NCI-H2196 (cell line): ENCODE measurements around the gene MTRF1.
A peak's percentile ranks its signal among the peaks of the same experiment; 100 is the strongest.

ENCODE experiments used
- DNase-seq: peaks from one replicate; lab custom pipeline; 2025; ENCODE audit not compliant: unreplicated experiment; lab: John Stamatoyannopoulos, UW

MTRF1 gene, protein sequence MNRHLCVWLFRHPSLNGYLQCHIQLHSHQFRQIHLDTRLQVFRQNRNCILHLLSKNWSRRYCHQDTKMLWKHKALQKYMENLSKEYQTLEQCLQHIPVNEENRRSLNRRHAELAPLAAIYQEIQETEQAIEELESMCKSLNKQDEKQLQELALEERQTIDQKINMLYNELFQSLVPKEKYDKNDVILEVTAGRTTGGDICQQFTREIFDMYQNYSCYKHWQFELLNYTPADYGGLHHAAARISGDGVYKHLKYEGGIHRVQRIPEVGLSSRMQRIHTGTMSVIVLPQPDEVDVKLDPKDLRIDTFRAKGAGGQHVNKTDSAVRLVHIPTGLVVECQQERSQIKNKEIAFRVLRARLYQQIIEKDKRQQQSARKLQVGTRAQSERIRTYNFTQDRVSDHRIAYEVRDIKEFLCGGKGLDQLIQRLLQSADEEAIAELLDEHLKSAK

DNA sequence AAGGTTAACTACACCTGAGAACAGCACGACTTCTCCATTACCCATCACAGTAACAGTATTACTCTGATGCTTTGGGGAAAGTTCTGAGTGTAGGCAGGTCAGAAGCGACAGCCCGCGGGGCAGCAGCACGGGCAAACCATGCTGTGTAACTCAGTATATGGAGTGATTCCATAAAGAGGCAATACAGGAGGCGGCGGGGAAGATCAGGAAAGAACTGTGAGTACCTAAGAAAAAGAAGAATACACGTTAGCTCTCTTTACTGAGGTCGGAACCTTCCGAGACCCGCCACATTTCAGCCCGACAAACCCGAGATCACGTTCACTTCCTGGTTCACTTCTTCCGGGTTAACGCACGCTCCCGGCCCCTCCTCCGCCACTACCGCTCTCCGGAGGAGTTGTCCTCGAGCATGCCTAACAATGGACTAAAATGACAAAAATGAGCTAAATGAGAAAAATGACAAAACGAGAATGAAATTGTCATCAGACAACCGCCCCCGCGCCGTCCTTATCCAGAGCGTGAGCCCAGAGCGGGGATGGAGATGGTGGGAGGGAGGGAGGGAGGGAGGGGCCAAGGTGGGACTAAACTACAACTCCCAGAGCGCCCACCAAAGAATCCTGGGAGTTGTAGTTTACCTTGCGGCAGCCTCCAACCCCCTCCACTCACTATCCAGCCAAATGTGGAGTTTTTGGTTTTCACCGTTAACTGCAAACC, at the start of gene MTRF1:
MTRF1 (minus strand) TSS at position 316 of the 711 bp plus-strand sequence. CDS start 2,669 bp downstream, outside the sequence.
- DNase-seq, result peak; percentile 58

DNA sequence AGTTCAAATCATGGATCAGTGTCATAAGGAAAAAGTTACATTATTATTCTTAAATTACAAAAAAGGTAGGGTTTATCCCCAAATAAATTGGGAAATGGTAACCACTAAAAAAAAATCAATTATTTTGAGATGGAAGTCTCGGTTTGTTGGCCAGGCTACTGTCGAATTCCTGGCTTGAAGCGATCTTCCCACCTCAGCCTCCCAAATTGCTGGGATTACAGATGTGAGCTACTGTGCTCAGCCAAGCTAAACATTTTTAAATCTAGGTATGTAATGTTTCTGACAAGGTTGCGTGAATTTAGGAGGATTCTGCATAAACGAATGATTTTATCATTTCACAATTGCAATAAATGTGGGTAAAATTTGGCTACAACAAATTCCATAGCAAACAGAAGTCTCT, 49.7 kb upstream of the MTRF1 start:
- DNase-seq, result no peak

DNA sequence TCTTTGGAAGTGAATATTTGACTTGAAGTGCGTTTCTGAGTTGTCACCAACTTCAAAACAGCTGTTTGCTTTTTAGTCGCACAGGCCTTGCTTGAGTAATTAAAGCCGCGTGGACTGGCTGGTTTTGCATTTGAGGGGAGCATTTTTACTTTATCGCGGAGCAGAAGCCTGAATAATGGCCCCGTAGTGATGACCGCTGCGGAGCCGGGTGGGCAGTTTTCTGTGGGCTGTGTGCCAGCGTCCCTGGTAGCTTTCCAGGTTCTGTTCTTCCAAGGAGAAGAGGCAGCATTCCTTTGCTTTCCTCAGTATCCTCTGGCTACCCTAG, 48.8 kb upstream of the MTRF1 start:
- DNase-seq, result no peak

DNA sequence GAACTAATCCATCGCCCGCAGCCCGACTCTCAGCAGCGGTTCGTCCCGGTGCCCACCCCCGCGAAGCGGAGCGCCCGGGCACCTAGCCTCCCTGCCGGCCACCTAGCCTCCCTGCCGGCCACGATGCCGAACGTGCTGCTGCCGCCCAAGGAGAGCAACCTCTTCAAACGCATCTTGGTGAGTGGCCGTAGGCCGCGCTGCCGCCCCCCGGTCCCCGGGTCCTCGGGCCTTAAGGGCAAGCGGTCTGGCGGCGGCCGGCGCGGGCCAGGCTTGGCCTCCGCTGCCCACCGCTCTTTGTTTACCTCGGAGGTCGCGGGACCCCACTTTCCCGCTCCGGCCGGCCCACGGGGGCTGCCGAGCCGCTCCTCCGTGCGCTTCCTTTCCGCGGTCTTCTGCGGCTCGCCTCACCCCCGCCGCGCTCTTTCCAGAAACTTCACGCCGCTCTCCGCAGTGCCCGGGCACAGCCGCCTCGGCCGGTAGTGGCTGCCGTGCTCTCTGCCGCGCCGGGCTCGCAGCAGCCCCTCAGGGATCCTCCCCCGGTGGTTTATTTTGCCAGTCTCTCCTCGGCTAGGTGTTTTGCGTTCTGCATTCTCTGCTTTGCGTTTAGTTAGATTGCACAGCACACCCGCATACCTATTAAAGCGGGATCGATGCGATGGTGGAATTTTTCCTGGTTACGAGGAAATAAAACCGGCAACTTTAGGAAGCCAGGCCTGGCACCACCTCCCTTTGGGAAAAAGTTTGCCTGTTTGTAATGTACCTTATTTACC, 48.2 kb upstream of the MTRF1 start:
- no peak for DNase-seq

DNA sequence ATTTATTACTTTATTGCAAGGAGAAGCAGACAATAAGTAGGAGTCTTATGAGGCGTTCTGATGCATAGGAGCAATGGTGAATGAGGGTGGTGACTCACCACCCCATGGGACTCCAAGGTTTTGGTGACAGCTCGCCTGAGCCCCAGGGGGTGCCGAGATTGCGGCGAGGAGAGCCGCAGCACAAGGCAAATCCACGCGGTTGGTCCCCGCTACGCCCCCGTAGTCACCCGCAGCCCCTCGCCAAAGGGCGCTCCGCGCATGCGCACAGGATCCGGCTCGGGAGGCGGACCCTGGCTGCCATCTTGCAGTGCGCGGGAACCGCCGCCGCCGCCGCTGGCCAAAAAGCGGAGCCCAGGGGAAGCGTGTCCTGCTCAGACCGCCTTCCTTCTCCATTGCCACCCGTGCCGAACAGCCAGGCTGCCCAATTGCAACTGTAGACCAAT, 47.6 kb upstream of the MTRF1 start, which contains the start of gene NAA16:
NAA16 (plus strand) TSS at position 305 of the 443 bp plus-strand sequence. CDS start 262 bp downstream, outside the sequence.
- peak; percentile 73 for DNase-seq

DNA sequence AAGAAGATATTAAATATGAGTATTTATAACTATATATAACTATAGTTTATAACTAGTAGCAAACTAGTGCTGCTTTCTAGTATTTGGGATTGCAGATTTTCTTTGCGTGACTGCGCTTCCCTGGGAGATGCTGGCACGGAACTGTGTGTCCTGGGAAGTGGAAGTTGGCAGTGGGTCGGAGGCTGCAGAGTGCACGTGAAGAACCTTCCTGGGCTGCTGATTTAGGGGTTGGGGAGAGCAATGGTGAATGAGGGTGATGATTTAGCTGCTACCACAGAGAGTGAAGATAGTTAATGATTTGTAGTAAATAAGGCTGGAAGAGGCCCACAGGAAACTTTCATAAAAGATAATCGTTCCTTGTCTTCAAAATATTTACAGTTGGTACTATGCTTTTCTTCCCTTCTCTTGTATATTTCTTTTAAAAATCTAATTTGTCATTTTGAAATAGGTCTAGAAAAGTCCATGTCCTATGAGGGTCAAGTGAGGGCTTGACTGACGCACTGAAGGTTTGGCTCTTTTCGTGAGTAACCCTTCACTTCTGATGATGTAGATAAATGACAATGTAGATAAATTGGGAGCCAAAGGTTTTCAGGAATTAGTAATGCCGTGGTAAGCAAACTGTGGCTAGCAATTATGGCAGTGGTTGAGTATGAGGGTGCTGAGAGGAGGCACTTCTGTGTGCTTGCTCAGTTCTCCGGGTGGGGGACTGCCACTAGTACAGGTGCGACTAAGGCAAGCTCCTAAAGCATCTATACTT, 44.7 kb upstream of the MTRF1 start:
- DNase-seq, result no peak

DNA sequence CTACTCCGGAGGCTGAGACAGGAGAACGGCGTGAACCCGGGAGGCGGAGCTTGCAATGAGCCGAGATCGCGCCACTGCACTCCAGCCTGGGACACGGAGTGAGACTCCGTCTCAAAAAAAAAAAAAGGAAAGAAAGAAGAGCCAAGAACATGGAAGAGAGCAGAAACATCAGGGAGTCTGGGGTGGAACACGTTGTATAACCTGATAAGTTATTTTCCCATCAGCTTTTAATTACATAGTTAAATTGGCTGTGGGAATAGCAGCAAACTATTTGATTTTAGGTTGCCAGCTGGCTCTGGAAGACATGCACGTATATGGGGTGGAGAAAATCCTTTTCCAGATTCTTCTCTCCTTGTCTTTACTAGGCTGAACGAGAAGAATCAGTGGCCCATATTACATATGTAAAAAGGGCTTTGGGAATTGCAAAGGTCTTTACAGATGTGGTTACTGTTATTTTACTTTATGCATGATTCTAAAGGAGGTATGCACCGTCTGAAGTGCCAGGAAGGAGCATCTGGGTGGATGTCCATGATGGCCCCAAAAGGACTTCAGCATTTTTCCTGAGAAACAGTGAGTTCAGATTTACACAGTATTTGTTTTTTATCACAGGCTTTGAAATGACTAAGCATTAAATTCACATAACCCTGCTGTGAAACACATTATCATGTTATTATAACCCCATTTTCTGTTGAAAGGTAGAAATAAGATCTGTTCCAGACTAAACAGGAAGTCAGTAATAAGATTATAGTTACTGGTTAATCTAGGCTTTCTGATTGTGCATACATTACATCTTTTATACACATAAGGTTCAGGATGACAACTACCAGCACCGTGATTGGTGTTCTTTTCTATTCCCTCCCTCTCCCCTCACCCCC, 43.1 kb upstream of the MTRF1 start:
- DNase-seq, result no peak

DNA sequence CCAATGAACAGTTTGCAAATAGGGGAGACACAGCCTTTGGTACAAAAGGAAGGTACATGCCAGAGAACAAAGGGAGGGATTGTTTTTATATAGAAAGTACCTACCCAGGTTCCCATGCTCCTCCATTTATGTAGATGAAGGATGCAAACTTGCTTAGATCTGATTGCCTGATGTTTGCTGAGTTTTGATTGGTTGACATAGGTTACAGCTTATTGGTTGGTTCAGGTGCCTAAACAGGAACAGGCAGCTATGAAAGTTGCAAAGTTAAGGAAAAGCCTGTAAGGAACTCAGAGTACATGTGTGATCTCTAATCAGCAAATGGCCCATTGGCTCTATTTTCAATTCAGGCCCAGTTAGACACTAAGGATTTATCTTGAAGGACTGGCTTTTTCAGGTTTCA, 41.2 kb upstream of the MTRF1 start:
- no peak for DNase-seq

DNA sequence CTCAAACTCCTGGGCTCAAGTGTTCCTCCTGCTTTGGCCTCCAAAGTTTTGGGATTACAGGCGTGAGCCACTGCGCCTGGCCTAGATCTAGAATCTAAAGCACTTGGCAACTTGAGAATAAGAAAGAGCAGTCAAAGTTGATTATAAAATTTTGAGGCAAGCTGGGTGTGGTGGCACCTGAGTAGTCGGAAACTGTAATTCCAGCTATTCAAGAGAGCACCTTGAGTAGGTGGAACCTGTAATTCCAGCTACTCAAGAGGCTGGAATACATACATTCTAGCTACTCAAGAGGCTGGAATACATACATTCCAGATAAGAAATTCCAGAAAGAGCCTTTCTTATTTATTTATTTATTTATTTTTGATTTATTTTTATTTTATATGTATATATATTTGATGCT, 39.4 kb upstream of the MTRF1 start:
- DNase-seq, result no peak

DNA sequence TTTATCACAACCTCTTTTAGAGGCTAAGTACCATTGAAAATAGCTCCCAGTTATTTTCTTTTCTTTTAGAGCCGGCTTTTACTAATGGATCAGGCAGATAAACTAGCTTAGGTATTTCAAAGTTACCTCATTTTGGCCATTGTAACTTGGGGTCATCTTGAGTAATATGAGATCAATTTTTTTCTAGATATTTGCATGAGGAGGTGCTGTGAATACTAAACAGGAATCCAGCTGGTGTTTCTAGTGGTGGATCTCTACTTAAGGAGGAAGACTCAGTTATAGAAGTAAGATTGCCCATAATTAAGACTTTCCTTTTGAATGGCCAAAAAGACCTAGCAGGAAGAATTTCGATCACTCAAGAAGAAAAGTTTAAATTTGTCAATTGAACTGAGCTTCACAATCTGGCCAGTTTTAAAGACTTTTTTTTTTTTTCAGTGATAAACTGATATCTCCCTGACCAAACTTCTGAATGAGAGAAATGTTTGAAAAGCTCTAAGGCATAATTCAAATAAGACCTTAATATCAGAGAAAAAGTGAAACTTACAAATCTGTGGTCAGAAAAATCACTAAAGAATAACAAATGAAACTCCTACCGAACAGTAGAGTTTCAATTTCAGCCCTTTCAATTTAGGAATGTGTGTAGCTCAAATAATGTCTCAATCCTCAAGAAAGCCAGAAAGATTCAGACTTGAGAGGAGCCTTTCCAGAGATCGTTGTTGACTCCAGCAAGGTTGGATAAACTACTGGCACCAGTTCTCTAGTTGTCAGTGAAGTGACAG, 36.1 kb upstream of the MTRF1 start:
- no peak for DNase-seq

DNA sequence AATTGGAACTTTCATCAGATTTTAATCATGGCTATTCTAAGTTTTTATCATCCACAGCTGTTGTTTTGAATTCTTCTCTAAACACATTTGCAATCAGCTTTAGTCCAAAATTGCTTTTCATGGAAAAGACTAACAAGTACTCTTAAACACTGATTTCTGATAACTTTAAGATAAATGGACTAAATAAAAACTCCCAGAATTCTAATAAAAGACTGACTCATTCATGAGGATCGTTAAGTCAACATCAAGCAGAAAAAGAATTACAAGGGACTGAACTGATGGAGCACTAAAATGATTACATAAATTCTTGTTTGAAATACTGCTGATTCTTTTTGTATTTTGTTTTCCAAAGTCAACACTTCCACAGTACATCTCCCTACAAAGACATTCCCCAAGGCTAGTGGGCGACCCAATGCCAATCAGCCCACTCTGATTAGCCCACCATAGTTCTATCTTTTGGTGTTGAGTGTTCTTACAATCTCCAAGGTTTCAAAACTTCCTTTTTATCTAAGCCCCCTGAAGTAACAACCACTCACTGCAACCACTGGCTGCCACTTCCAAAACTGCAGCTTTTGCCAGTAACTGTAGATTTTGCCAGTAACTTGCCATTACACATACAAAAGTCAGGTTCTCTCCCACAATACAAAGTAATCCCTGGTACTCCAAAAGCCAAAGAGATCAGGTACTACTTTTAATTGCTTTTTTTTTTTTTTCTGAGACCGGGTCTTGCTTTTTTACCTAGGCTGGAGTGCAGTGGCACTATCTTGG, 33.7 kb upstream of the MTRF1 start:
- no peak for DNase-seq

DNA sequence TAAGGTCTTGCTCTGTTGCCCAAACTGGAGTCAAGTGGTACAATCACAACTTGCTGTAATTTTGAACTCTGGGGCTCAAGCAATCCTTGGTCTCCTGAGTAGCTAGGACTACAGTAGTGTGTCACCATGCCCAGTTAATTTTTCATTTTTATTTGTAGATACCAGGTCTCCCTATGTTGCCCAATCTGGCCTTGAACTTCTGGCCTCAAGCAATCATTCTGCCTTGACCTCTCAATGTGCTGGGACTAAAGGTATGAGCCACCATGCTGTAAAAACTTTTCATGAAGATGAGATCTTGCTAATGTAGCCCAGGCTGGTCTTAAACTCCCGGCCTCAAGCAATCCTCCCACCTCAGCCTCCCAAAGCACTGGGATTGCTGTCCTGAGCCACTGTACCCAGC, 32.6 kb upstream of the MTRF1 start:
- DNase-seq, result no peak

DNA sequence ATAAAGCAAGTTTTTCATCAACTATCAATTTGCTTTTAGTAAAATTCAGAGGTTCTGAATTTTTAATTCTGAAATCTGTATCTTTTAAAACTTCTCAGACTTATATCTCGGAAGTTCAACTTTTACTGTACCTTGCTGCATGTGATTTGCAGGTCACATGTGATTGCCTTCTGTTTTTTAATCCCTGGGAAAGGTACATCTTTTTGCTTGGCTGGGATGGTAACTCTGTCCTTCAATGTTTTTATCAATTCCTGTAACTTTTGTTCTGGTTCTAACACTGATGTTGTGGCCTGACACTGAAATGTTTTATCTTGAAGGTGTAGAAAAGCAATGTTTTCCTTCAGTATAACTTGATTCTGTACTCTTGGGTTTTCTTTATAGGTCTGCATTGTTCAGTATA, 31.5 kb upstream of the MTRF1 start:
- DNase-seq, result no peak

DNA sequence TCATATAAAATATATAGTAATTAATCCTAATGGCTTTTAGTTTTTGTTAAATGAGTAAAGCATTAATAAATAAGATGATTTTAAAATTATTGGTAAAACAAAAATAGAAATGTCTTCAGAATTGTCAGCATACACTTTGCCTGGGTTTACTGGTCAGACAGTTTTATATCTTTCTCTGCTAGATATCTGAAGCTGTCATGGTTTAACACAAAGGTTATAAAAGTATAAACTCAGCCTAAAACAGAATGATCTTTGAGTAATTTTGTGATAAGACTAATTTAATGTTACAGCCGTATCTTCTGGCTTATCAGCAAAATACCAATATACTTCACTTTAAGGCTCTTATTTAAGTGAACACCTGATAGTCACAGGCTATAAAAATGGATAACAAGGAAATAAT, 29.9 kb upstream of the MTRF1 start:
- DNase-seq, result no peak

DNA sequence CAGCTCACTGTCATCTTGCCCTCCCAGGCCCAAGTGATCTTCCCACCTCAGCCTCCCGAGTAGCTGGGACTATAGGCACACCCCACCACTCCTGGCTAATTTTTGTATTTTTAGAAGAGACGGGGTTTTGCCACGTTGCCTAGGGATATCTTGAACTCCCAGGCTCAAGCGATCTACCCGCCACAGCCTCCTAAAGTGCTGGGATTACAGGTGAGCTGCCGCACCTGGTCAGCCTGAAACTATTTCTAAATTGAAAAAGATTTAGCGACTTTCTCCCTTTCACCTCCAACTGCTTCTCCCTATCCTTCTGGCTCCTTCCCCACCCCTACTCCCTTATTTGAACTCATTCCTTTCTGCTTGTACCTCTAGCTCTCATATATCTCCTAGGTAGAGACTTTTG, 27.9 kb upstream of the MTRF1 start:
- no peak for DNase-seq

DNA sequence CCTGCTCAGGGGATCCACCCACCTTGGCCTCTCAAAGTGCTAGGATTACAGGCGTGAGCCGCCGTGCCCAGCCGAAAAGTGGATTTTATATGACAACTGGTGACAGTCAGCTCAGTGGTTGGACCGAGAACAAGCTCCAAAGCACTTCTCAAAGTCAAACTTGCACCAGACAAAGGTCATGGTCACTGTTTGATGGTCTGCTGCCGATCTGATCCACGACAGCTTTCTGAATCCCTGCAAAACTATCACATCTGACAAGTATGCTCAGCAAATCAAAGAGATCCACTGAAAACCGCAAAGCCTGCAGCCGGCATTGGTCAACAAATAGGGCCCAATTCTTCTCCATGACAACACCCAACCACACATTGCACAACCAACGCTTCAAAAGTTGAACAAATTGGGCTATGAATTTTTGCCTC, 26.1 kb upstream of the MTRF1 start:
- no peak for DNase-seq

DNA sequence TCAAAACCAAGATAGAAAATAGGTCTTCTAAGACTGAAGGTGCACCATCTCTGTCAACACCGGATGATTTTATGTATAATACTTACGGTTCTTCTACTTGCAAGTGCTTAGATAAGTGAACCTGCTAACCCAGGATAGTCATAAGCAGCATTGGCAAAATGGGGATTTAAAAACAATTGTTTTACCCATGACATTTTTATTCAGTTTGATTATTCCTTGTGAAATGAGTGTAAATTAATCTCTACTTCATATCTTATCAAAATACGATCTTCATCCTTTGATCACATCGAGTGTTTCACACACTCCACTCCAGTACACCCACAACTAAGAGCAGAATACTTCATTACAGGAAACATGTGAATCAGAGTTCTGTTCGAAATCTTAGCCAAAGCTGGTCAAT, 23.0 kb upstream of the MTRF1 start:
- no peak for DNase-seq

DNA sequence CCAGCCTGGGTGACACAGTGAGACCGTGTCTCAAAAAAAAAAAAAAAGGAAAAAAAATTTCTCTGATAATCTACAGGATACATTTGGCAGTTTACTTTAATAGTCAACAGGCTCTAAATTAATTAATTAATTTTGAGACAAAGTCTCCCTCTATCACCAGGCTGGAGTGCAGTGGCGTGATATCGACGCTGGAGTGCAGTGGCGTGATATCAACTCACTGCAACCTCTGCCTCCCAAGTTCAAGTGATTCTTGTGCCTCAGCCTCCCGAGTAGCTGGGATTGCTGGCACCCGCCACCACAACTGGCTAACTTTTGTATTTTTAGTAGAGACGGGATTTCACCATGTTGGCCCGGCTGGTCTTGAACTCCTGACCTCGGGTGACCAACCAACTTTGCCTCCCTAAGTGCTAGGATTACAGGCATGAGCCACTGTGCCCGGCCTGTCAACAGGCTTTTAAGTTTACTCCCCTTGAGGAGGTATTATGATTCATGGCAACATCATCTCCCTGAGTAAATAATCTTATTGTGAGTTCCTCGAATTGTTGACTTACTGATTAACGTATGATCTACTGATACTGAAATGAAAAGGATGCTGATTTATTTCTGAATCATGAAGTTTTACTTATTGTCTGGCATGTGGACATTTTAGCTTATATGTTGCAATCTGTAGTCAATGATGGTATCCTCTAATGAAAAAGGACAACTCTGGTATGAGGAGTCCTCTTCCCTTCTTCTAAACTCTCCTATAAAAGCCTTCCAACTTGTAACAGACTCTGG, 21.3 kb upstream of the MTRF1 start:
- DNase-seq, result peak; percentile 1
